Measurements from ENCODE around the gene RIMKLB.

RIMKLB gene, protein sequence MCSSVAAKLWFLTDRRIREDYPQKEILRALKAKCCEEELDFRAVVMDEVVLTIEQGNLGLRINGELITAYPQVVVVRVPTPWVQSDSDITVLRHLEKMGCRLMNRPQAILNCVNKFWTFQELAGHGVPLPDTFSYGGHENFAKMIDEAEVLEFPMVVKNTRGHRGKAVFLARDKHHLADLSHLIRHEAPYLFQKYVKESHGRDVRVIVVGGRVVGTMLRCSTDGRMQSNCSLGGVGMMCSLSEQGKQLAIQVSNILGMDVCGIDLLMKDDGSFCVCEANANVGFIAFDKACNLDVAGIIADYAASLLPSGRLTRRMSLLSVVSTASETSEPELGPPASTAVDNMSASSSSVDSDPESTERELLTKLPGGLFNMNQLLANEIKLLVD

DNA sequence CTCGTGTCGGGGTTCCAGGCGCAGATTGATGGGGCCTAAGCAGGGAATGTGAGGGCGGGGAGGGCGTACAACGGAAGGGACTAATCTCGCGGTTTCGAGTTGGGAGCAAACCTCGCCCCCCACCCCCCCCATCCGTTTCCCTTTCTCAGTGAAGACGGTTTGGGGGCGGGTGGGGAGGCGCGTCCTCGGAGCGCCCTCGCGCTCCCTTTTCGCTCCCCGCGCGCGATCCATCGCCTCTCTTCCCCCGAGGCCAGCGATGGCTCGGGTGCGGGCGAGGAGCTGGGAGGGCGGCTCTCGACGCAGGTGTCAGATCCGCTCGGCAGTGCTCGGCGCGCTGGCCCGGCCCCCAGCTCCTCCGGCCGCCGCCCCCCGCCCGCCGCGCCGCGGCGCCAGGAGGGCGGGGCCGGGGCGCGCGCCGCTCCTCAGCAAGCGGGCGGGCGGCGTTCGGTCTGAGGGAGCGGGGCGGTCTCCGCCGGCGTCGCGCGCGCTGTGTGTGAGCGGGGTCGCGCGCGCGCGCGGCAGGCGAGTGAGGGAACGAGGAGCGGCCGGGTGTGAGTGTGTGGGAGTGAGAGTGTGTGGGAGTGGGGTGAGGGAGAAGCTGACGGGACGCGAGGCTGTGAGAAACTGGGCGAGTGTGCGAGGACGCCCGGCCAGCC, at the start of gene RIMKLB:
TSS of gene RIMKLB (plus strand) at position 516 of the 656 bp plus-strand sequence. CDS start 15,876 bp downstream, outside the sequence.
- FAIRE-seq, result no peak

GRCh38 chr12:8648576-8649205, 49.1 kb upstream of the RIMKLB start:
- FAIRE-seq, result no peak

DNA sequence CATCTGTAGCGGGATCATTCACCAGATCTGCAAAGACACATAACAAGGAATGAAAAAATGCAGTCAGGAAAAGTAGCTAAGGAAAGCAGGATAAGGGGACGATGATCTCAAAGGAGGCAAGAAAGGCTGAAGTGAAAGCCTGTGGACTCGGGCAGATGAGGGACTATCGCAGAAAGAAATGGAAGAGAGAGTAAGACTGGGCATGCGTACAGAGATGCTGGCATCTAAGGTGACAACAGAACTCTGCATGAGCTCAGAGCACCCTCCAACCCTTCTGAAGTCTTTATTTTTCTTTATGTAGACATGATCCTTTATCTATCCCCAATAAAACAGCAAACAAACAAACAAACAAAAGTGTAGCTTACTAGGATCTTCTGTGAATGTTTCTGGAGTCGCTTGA, 42.4 kb upstream of the RIMKLB start:
- FAIRE-seq, result no peak

DNA sequence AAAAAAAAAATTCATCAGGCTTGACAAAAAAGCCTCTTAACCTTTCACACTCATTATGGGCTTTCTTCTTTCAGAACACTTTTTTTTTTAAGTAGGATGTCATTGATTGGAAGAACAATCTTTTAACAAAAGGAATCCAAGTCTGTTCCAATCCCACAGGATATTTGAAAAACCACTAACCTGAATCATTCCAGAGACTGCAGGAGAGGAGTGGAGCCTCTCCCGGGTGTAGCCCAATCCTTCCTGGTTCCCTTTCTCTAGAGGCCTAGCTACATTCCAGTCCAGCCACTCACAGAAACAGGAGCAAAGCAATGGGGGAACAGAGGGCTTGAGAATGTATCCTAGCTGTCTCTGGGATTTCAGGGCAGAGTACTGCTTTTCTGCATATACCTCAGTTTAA, 39.4 kb upstream of the RIMKLB start:
- FAIRE-seq, result no peak

- FAIRE-seq, result no peak
These were observed 36.8 kb upstream of the RIMKLB start for GRCh38 chr12:8661016-8661415.

GRCh38 chr12:8661751-8662150, 36.0 kb upstream of the RIMKLB start:
- FAIRE-seq, result no peak

- FAIRE-seq, result no peak
These were observed 35.2 kb upstream of the RIMKLB start, which contains the start of gene MFAP5 for GRCh38 chr12:8662593-8662992. MFAP5 (minus strand) TSS chr12:8662826; CDS start chr12:8662104, 722 bp downstream.

GRCh38 chr12:8664228-8664913, 33.4 kb upstream of the RIMKLB start:
- no peak for FAIRE-seq

DNA sequence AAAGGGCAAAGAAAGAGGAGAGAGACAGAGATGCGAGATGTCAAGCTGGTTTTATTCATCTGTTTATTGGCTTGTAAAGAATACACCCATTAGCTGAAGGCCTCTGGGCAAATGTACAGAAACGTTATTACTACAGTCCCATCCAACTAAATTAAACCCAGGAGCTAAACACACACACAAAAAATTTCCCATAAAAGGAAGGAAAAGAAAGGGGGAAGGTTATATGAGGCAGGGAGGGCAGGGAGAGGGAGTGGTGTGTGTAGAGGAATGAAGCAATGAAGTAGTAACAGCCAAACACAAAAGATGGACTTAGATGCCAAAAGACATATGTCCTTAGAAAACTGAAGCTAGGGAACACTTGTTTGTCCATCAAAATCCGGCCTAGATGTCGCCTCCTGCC, 32.0 kb upstream of the RIMKLB start:
- no peak for FAIRE-seq

DNA sequence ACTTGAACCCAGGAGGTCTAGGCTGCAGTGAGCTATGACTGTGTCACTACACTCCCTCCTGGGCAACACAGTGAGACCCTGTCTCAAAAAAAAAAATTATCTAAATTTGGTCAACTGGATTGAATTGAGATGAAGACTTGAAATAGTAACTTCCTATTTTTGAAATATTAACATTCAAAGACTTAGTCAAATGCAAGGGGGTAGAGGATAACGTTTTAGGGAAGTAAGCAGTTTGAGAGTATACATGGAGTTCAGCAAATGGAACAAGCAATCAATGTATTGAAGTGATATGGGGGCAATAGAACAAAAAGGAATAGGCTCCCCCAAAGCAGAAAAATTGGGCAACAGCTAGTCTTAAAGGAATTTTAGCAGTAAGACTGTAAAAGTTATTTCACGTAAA, 30.5 kb upstream of the RIMKLB start:
- FAIRE-seq, result no peak

DNA sequence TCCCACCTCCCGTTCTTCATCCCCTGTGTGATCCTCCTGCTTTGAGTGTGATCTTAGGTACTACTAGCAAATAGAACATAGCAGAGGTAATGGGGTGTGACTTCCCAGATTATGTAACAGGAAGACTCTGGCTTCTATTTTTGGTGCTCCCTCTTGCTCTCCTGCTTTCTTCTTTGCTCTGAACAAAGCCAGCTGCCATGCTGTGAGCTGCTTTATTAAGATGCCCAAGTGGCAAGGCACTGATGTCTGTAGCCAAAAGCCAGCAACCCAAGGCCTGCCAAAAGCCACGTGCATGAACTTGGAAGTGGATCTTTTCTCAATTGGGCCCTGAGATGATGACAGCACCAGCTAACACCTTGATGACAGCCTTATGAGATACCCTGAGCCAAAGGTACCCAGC, 29.4 kb upstream of the RIMKLB start:
- no peak for FAIRE-seq

DNA sequence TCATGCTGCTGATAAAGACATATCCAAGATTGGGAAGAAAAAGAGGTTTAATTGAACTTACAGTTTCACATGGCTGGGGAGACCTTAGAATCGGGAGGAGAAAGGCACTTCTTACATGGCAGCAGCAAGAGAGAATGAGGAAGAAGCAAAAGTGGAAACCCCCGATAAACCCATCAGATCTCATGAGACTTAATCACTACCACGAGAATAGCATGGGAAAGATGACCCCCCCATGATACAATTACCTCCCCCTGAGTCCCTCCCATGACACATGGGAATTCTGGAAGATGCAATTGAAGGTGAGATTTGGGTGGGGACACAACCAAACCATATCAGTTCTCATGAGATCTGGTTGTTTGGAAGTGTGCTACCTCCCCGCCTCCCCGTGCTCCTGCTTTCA, 25.4 kb upstream of the RIMKLB start:
- FAIRE-seq, result no peak

- peak; percentile 29 for FAIRE-seq
These were observed 22.2 kb upstream of the RIMKLB start for GRCh38 chr12:8675591-8676036.

GRCh38 chr12:8676651-8677050, 21.1 kb upstream of the RIMKLB start:
- FAIRE-seq, result no peak

DNA sequence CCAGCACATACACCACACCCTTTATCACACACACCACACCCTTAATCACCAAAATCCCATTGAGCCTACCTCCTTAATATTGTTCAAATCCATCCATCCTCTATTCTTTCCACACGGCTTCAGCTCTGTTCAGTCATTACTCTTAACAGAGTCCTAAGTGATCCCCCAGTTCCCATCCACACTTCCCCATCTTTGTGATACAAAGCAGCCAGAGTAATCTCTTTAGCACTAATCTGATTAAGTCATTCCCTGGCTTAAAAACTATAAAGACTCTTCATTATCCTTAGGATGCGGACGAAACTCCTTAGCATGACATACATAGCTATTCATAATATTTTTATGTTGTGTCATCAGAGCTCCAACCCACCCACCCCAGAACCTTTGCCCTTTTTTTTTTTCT, 20.4 kb upstream of the RIMKLB start:
- no peak for FAIRE-seq

- FAIRE-seq, result no peak
These were observed 19.1 kb upstream of the RIMKLB start for GRCh38 chr12:8678661-8679111.

DNA sequence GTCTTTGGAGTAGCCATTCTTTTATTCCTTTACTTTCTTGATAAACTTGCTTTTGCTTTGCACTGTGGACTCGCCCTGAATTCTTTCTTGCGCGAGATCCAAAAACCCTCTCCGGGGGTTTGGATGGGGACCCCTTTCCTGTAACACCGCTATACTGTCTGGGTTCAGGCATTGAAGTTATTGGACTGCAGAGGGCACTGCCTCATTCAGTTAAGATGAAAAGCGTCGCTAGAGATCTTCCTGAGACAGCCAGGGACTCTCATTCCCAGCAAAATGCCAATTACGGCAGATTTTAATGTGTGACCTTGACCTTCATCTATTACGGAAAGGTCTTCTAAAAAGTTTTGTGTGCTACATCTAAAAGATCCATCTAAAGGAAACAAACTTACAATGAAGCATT, 17.3 kb upstream of the RIMKLB start:
- FAIRE-seq, result no peak

- no peak for FAIRE-seq
These were observed 16.5 kb upstream of the RIMKLB start for GRCh38 chr12:8681129-8681884.

DNA sequence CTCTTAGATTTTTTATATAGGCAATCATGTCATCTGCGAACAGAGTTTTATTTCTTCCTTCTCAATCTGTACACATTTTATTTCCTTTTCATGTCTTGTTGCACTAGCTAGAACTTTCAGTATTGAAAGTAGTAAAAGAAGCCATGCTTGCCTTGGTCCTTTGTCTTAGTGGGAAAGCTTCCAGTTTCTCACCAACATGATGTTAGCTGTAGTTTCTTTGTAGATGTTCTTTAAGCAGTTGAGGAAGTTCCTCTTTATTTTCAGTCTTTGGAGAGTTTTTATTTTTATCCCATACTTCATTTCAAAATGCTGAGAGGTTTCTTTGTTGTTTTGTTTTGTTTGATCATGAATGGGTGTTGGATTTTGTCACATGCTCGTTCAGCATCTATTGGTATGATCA, 12.7 kb upstream of the RIMKLB start:
- FAIRE-seq, result no peak

DNA sequence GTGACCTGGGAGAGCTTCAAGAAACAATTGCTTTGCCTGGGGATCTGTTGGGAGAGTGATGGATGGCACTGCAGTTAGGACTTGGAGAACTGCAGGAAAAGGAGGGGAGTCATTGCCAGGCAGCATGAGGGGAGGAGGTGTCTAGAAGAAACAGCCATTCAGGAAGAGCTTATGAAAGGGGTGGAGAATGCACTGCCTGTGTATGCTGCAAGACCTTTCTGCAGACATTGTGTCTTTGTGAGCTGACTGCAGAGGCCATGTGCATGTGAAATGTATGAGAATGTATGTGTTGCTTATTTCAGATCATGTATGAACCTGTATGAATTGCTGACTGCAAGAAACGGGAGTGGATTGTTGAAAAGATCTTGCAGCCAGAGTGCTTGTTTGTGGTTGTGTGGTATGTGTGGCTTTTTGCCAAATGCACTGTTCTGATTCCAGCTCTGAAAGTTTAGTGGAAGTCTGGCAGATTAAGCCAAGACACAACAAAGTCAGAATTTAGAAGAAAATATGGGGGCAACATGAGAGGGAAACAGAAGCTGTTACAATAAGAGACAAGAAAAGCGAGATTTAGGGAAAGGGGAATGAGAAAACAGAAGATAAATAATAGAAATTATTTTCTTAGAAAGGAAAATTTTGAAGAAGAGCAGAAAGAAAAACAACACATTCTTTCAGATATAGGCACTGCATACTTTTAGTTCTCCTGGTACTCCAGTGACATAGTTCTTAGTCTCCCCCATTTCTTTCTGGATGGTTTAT, 9.8 kb upstream of the RIMKLB start:
- FAIRE-seq, result peak; percentile 81

DNA sequence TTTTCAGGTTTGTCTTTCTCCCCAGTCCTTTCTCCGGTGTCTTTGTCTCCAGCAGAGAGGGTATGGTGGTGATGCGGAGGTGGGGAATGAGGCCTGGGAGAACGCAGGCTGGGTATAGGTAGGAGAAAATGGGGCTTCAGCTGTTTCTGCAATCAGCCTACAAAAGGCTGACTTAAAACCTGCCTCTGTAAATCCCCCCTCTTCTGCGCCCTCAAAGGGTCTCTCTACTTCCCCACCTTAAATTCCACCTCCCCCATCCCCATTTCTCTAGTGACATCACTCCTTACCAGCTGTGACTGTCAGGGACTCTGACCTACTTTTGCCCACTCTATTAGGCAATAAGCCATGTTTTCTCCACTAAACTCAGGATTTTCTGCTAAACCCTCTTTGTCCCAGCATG, 8.1 kb upstream of the RIMKLB start:
- FAIRE-seq, result no peak

Measured in endometrium (tissue), 2 donors.